Right cardiac atrium (tissue), 5 donors: Measurements from ENCODE around the gene MYH6. TPM values are rescaled to one million over a fixed set of nuclear protein-coding genes. Genes with fewer than 3 reads are reported as not detected.

Source experiments
- ATAC-seq, 2 donors: fragments of 200-7000 bp; cut with Tn5 transposase; one replicate each; pipeline versions ENCODE4 v1.8.0 to v1.9.1; 2020; ENCODE audit warnings: moderate library complexity in 2 of 2, mild to moderate bottlenecking in 1 of 2
- DNase-seq, 3 donors: peaks; one replicate each; pipeline ENCODE4 v3.0.0-alpha.2; 2020
- H3K27ac ChIP-seq: one replicate; pipeline ENCODE4 v1.5.1; 2013; ENCODE audit warnings: mild to moderate bottlenecking, low read length, control low read depth, moderate library complexity
- H3K27me3 ChIP-seq: one replicate; pipeline ENCODE4 v1.6.1; 2013; ENCODE audit not compliant: control insufficient read depth, insufficient read depth
- H3K4me1 ChIP-seq: one replicate; pipeline ENCODE4 v1.6.1; 2013; ENCODE audit warnings: low read length; ENCODE audit not compliant: control insufficient read depth, insufficient read depth
- H3K4me3 ChIP-seq: one replicate; pipeline ENCODE4 v1.5.1; 2013; ENCODE audit warnings: low read length, control low read depth
- H3K9me3 ChIP-seq: one replicate; pipeline ENCODE4 v1.6.1; 2013; ENCODE audit warnings: low read length; ENCODE audit not compliant: control insufficient read depth
- WGBS: extraction: QIAGEN DNeasy Blood & Tissue Kit; methylation state at CpG from one replicate; pipeline ENCODE4 v1.1.7; 2013; 5-methylcytosine and 5-hydroxymethylcytosine counted together
- intact Hi-C, 4 donors: fragments of 100-400 bp; cut with DNase I; formaldehyde crosslinking; loops; one replicate each; pipeline versions ENCODE4 v1.11.0 to v1.14.0; 2022 to 2023
- polyA plus RNA-seq: library from polyadenylated mRNA; stranded (reverse); fragments of 200-250 nt; gene quantifications from one replicate; pipeline ENCODE4 v1.2.3, GENCODE V29; 2013
- total RNA-seq, 4 donors: library from RNA; stranded (reverse); fragmentation: NEBNext Ultra II Directional; extraction: Animal tissue kit (Norgen Biotek cat#: 25700); gene quantifications; one replicate each; pipeline ENCODE4 v1.2.1, GENCODE V29; 2021
- donor health status: healthy with polysubstance abuse.
- donor health status: DM: no; HTN: yes; CAD: no.
- donor health status: DM: no; HTN: no; CAD: no.
- donor health status: DM: no; HTN: yes; CAD: no; lungs with severe emphysema.
- donor health status: DM: yes; HTN: yes; CAD: no.

Gene MYH6
- total and polyA plus RNA-seq, 5 donors, result 11,120 to 15,773 (median 13,382) TPM

DNA sequence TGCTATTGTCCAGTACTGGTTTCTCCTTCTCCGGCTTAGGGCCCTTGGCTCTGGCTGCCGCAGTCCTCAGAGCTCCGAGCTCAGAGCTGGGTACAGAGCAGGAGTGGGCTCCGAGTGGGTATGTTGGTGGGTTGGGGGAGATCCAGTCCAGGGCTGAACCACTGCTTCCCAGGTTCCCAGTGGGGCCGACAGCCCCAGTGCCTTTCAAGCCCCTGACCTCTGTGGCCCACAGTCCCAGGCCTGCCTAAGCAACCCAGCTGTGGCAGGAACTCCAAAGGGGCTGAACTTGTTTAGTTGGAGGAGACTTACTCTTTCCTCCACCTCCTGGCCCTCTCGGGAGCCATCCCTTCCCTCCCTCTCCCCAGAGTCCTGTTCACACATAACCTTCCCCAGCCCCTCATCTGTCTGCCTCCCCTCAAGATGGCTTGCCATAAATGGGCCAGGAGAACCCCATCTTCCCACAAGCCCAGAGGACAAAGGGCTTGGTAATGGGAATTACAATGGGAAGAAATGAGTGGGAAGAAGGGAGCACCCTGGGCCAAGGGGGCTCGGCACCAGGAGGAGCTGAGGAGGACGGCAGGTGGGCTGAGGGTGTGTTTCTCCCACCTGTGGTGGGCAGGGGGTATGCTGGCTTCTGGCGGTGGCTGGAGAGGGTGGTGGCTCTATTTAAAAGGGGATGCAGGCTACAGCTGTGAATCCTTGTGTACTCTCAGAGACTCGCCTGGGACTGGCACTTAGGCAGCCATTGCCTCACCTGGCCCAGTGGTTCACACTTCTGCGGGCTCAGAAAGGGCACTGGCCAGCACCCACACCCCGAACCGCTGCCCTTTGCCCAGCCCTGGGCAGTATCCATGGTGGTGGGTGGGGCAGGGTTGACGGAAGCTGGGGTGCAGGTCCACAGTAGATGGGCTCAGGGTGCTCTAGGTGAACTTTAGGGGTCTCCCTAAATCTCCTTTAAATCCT, 3.8 kb upstream of the MYH6 start:
- ATAC-seq (no peak), DNase-seq (peak in 1 of 3 donors; percentile 33)
- WGBS, result 81% methylated on average over 14 of the region's 14 CpGs
- Histone ChIP-seq H3K27me3 (no peaks in the 10 kb centered on the region), H3K4me3 (no peak overlapping the region), H3K4me1 (no peaks in the 10 kb centered on the region), H3K9me3 (no peaks in the 10 kb centered on the region), H3K27ac (peak overlapping the region; percentile 86)
- intact Hi-C loops, result no loop called here

DNA sequence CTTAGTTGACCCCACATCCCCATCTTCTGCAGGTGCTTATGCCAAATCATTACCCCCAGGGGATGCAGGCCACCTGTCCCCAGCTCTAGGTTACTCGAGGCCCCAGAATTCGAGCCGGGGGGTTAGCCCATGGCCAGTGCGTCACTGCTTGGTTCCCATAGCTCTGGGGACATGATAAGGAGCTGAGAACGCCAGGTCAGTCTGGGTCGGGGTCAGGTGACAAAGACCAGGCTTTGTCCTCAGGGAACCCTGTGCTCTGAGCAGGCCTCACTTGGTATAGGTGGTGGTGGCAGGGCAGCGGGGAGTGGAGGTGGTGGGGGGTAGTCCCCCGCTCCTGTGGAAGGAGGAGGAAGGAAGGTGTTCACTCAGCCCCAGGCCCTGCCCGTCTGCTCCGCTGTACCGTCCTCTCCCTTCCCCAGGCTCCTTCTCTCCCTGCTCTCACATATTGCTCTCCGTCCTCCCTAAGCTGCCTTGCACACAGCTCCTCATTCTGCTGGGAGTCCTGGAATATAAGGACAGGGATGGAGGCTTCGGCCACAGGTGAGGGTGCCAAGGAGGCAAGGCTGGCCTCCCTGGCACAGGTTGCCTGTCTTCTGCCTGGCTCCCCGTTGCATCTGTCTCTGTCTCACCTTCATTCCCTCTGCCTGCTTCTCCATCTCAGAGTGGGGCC, 2.0 kb upstream of the MYH6 start:
- 58% methylated on average over 14 of the region's 14 CpGs for WGBS
- peak; percentile 67 to 74 (median 72) for DNase-seq
- peak; percentile 47 to 64 for ATAC-seq
- H3K9me3 ChIP-seq, result no peaks in the 10 kb centered on the region
- no peak overlapping the region for H3K4me3 ChIP-seq
- H3K27me3 ChIP-seq, result no peaks in the 10 kb centered on the region
- intact Hi-C loops, result loop anchor here in 2 of 4 donors (2.0 to 5.0 kb wide), 2 partner anchors 32 to 33 kb away; no protein-coding TSS in a partner anchor
- no peaks in the 10 kb centered on the region for H3K4me1 ChIP-seq
- peak overlapping the region; percentile 86 for H3K27ac ChIP-seq

DNA sequence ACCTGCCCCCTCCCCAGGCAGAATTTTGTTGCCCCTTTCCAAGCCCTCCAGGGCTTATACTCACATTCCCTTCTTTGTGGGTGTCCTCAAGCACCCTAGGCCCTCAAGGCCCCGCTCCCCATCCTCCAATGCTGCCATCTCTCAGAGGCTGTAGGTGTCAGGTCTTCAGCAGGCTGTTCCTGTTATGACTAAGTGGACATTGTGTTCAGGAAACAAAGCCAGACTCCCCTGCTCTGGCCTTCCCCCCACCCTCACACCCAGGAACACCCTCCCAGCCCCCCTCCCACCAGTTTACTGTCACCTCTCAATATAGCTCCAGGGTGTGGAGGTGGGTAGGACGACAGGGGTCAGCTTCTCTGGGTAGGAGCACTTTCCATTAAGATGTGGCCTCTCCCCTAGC, 1.4 kb upstream of the MYH6 start:
- Histone ChIP-seq H3K9me3 (no peaks in the 10 kb centered on the region), H3K27me3 (no peaks in the 10 kb centered on the region), H3K27ac (peak overlapping the region; percentile 86), H3K4me3 (no peak overlapping the region), H3K4me1 (no peaks in the 10 kb centered on the region)
- 53% methylated on average over 2 of the region's 2 CpGs for WGBS
- ATAC-seq, result peak; percentile 50 to 60
- DNase-seq, result peak; percentile 38 to 76 (median 72)
- intact Hi-C loops, result loop anchor here in 2 of 4 donors (2.0 to 5.0 kb wide), 2 partner anchors 33 kb away; no protein-coding TSS in a partner anchor

DNA sequence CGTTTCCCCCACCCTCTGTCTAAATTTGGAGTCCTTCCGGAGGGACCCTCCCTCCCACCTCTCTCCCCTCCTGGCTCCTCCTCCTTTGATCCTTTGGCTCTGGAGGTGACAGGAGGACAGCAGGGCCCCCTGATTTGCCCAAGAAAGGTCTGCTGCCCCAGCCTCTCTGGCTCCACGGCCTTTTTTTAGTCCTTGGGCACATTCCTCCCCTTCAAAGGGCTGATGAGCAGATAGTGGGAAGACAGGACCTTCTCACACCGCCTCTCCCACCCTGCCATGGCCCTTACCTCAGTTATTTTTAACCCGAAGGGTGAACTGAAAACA, 196 bp upstream of the MYH6 start:
- DNase-seq, result peak; percentile 46 to 77 (median 68)
- no peaks in the 10 kb centered on the region for H3K27me3 ChIP-seq
- intact Hi-C loops, result loop anchor here in 2 of 4 donors (2.0 to 5.0 kb wide), 2 partner anchors 34 to 35 kb away; no protein-coding TSS in a partner anchor
- peak; percentile 46 to 52 for ATAC-seq
- H3K27ac ChIP-seq, result peak overlapping the region; percentile 85
- H3K4me3 ChIP-seq, result peak overlapping the region; percentile 37
- WGBS, result 28% methylated on average over 5 of the region's 5 CpGs
- no peaks in the 10 kb centered on the region for H3K9me3 ChIP-seq
- H3K4me1 ChIP-seq, result no peaks in the 10 kb centered on the region

DNA sequence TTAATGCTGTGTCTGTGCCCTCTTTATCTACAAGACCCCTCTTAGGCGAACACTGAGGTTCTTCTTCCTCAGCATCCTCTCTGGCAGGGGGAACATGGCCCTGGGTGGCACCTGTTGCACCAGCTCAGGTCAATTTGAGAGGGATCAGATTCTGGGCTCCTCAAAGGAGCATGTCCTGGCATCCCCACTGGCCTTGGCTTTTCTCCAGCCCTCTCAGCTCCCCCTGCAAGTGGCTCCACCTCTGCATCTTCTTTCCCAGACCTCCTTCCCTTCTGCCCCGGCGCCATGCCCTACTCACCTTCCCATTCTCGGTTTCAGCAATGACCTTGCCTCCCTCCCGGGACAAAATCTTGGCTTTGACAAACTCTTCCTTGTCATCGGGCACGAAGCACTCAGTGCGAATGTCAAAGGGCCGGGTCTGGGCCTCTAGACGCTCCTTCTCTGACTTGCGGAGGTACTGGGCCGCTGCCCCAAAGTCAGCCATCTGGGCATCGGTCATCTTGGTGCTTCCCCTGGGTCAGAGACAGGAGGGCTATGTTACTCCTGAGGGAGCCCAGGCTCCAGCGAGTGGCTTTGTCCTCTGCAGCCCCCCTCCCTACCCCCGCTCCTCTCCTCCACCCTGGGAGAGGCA, 1.2 kb downstream of the MYH6 start:
- intact Hi-C loops, result loop anchor here in 1 of 4 donors (5.0 kb wide), 1 partner anchor 35 kb away; no protein-coding TSS in a partner anchor
- H3K4me3 ChIP-seq, result peak overlapping the region; percentile 37
- 66% methylated on average over 15 of the region's 15 CpGs for WGBS
- H3K9me3 ChIP-seq, result no peaks in the 10 kb centered on the region
- peak in 2 of 3 donors; percentile 18 to 50 for DNase-seq
- H3K4me1 ChIP-seq, result no peaks in the 10 kb centered on the region
- no peaks in the 10 kb centered on the region for H3K27me3 ChIP-seq
- peak overlapping the region; percentile 85 for H3K27ac ChIP-seq
- ATAC-seq, result no peak

DNA sequence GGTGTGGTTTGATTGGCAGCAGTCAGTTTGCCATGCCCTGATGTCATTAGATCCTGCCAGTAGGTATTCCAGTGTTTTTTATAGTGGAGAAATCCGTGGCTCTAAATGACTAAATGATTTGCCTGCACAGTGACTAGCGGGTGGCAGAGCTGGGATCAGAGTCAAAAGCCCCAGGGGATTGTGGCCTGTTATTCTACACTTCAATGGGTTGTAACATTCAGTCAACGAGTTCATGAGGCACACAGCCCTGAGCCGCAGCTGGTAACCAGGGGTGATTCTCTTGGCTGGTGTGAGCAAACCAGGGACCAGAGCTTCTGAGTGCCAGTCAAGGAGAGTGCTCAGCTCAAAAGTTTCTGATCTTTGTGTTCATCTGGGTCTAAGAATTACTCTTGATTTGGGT, 1.8 kb downstream of the MYH6 start:
- ATAC-seq (no peak), DNase-seq (peak in 1 of 3 donors; percentile 31)
- intact Hi-C loops, result loop anchor here in 1 of 4 donors (5.0 kb wide), 1 partner anchor 36 kb away; no protein-coding TSS in a partner anchor
- Histone ChIP-seq H3K27me3 (no peaks in the 10 kb centered on the region), H3K4me3 (peak overlapping the region; percentile 37), H3K4me1 (no peaks in the 10 kb centered on the region), H3K27ac (peak overlapping the region; percentile 85), H3K9me3 (no peaks in the 10 kb centered on the region)
- WGBS, result 42% methylated on average over 4 of the region's 4 CpGs

DNA sequence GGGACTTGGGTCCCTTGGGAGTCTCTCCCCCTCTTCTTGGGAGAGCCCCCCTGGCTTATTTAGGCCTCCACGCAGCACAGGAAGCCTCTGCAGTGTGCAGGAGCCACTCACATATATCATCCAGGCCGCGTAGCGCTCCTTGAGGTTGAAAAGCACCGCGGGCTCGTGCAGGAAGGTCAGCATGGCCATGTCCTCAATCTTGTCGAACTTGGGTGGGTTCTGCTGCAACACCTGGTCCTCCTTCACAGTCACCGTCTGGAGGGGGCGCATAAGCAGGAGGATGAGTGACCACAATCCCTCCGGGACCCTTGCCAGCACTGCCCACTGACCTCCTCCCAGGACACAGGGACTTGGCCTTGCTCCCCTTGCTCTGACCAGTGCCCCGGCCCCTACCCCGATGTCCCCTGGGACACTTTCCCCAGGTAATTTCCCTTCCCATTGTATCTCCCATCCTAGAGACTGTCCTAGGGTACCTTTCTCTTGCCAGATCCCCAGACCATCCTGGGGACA, 2.5 kb downstream of the MYH6 start:
- intact Hi-C loops, result loop anchor here in 1 of 4 donors (5.0 kb wide), 1 partner anchor 37 kb away; no protein-coding TSS in a partner anchor
- peak overlapping the region; percentile 37 for H3K4me3 ChIP-seq
- H3K4me1 ChIP-seq, result no peaks in the 10 kb centered on the region
- no peaks in the 10 kb centered on the region for H3K9me3 ChIP-seq
- no peaks in the 10 kb centered on the region for H3K27me3 ChIP-seq
- peak overlapping the region; percentile 85 for H3K27ac ChIP-seq
- no peak for ATAC-seq
- peak in 2 of 3 donors; percentile 20 to 47 for DNase-seq
- 70% methylated on average over 13 of the region's 13 CpGs for WGBS

DNA sequence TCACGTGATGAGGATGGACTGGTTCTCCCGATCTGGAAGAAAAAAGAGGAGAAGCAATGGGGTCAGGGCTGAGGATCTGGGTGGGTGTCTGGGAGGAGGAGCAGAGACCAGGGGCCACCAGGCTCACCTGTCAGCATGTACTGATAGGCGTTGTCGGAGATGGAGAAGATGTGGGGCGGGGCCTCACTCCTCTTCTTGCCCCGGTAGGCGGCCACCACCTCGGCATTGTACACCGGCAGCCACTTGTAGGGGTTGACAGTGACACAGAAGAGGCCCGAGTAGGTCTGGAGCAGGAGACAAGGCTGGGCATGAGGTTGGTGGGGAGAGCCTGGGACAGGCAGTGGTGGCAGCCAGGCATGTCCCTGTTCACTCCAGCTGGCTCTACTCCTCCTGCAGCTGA, 3.0 kb downstream of the MYH6 start:
- Histone ChIP-seq H3K27me3 (no peaks in the 10 kb centered on the region), H3K27ac (peak overlapping the region; percentile 85), H3K4me1 (no peaks in the 10 kb centered on the region), H3K4me3 (peak overlapping the region; percentile 37), H3K9me3 (no peaks in the 10 kb centered on the region)
- 56% methylated on average over 10 of the region's 10 CpGs for WGBS
- ATAC-seq, result no peak
- intact Hi-C loops, result loop anchor here in 1 of 4 donors (5.0 kb wide), 1 partner anchor 37 kb away; no protein-coding TSS in a partner anchor
- DNase-seq, result peak in 2 of 3 donors; percentile 18 to 53

DNA sequence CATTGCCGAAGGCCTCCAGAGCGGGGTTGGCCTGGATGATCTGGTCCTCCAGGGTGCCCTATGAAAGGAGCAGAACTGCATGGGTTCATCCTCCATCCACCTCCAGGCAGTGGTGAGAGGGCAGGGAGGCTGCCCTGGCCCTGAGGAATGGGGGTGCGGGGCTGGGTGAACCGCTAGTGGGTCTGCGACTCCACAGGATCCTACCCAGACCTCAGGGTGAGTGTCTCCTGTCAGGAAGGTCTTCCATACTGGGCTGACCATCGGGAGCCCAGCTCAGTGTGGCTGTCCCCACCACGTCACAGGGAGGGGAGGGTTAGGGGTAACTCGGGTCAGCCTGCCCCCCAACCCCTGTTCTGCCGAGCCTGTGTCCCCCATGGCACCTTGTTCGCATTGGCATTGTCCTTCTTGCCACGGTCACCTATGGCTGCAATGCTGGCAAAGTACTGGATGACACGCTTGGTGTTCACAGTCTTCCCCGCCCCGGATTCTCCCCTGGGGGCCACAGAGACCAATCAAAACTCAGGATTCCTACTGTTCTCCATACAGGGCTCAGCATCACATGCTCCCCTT, 3.7 kb downstream of the MYH6 start:
- peak overlapping the region; percentile 85 for H3K27ac ChIP-seq
- peak overlapping the region; percentile 37 for H3K4me3 ChIP-seq
- H3K9me3 ChIP-seq, result no peaks in the 10 kb centered on the region
- H3K4me1 ChIP-seq, result no peaks in the 10 kb centered on the region
- DNase-seq (peak in 2 of 3 donors; percentile 10 to 47), ATAC-seq (no peak)
- intact Hi-C loops, result no loop called here
- no peaks in the 10 kb centered on the region for H3K27me3 ChIP-seq
- WGBS, result 70% methylated on average over 14 of the region's 14 CpGs

DNA sequence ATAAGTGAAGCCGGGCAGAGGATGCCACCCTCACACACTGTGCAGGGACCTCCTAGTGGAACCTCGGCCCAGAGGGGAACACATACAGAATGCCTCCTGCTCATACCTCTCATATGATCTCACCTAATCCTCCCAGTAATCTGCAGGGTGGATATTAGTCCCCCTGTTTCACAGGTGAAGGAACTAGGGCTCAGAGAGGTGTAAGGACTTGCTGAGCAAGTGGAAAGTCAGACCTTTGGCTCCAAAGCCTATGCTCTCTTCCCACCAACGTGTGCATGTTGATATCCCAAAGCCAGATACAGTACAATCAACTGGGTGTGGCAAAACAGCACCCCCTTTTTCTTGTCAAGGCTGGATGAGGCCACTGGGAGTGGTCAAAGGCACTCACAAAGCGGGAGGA, 4.2 kb downstream of the MYH6 start:
- no peaks in the 10 kb centered on the region for H3K9me3 ChIP-seq
- ATAC-seq (no peak), DNase-seq (no peak)
- no peaks in the 10 kb centered on the region for H3K4me1 ChIP-seq
- WGBS, result 58% methylated on average over 4 of the region's 4 CpGs
- H3K4me3 ChIP-seq, result peak overlapping the region; percentile 27
- H3K27ac ChIP-seq, result peak overlapping the region; percentile 85
- H3K27me3 ChIP-seq, result no peaks in the 10 kb centered on the region
- intact Hi-C loops, result no loop called here
